Measurements from ENCODE around the gene ZNF684.
"Not testable (repeated sequence)": the region's sequence is repeated elsewhere in the genome, so short reads cannot be mapped to it uniquely, and the experiment has no call there.

Gene ZNF684

DNA sequence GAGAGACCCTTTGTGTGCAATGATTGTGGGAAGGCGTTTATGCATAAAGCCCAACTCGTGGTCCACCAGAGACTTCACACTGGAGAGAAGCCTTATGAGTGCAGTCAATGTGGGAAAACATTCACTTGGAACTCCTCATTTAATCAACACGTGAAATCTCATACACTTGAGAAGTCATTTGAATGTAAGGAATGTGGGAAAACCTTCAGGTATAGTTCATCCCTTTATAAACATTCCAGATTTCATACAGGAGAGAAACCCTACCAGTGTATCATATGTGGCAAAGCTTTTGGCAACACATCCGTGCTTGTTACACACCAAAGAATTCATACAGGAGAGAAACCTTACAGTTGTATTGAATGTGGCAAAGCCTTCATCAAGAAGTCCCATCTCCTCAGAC lies 15.5 kb downstream of the ZNF684 start:
- no peaks in the 10 kb centered on the region for H3K4me1 Mint-ChIP-seq (ENCODE audit: low read depth in 2 of 2)
- peaks cover 0 to 3% of the 10 kb centered on the region in 2 donors for H3K9me3 Mint-ChIP-seq
- no peak for ATAC-seq (replicated peaks)
- H3K27ac Mint-ChIP-seq = no peak overlapping the region
- peaks cover 23% of the 10 kb centered on the region for H3K36me3 Mint-ChIP-seq (ENCODE audit: insufficient read depth)
- DNase-seq = no peak
- H3K4me3 Mint-ChIP-seq = no peak overlapping the region
- no peaks in the 10 kb centered on the region for H3K27me3 Mint-ChIP-seq

DNA sequence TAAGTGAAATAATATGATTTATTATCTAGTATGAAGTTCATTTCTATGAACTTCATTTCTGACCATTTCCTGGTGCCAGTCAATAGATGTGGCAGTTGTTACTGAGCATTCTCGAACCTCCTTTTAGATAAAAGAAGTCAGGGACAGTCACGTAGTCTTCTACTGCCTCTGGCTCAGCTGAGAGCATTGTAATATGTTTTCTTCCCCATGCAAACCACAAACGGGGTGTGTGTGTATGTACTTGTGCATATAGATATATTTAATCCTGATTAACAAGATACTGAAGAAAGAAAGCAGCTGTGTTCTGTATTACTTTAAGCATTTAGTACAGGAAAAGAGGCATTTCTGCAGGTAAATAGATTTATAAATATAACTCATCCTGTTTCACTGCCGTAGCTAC lies 21.6 kb downstream of the ZNF684 start:
- Mint-ChIP-seq H3K27ac (no peak overlapping the region), H3K36me3 (ENCODE audit: insufficient read depth) (peaks cover 5% of the 10 kb centered on the region), H3K9me3 (no peaks in the 10 kb centered on the region), H3K27me3 (no peaks in the 10 kb centered on the region), H3K4me1 (ENCODE audit: low read depth in 2 of 2) (no peaks in the 10 kb centered on the region), H3K4me3 (no peak overlapping the region)
- DNase-seq (no peak), ATAC-seq (replicated peaks) (no peak)

DNA sequence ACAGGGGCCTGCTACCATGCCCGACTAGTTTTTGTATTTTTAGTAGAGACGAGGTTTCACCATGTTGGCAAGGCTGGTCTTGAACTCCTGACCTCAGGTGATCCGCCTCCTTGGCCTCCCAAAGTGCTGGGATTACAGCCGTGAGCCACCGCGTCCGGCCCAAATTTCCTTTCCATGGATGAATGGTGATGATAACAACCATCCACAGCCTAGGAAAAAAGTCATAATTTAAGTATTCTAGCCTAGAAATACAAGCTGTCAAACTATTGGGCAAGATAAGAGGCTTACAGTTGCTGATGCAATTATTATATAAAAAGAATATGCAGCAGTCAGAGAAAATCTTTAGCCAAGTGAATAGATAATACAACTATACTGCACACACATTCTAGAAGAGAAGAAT lies 23.4 kb downstream of the ZNF684 start:
- H3K4me3 Mint-ChIP-seq; H3K4me1 Mint-ChIP-seq (ENCODE audit: low read depth in 2 of 2): not testable (repeated sequence)

GRCh38 chr1:40556121-40556520 lies 24.7 kb downstream of the ZNF684 start:
- no peak overlapping the region for H3K4me3 Mint-ChIP-seq
- H3K27ac Mint-ChIP-seq = no peak overlapping the region
- H3K4me1 Mint-ChIP-seq (ENCODE audit: low read depth in 2 of 2) = no peaks in the 10 kb centered on the region

More for the DNA sequence above, 23.4 kb downstream of the ZNF684 start:
- not testable (repeated sequence) for H3K9me3 Mint-ChIP-seq; H3K36me3 Mint-ChIP-seq (ENCODE audit: insufficient read depth); ATAC-seq (replicated peaks); H3K27ac Mint-ChIP-seq; H3K27me3 Mint-ChIP-seq; DNase-seq

DNA sequence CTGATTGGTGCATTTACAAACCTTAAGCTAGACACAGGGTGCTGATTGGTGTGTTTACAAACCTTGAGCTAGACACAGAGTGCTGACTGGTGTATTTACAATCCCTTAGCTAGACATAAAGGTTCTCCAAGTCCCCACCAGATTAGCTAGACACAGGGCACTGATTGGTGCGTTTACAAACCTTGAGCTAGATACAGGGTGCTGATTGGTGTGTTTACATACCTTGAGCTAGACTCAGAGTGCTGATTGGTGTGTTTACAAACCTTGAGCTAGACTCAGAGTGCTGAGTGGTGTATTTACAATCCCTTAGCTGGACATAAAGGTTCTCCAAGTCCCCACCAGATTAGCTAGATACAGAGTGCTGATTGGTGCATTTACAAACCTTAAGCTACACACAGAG lies 26.8 kb downstream of the ZNF684 start:
- H3K4me3 Mint-ChIP-seq; DNase-seq; H3K9me3 Mint-ChIP-seq; H3K36me3 Mint-ChIP-seq (ENCODE audit: insufficient read depth); H3K4me1 Mint-ChIP-seq (ENCODE audit: low read depth in 2 of 2); ATAC-seq (replicated peaks); H3K27me3 Mint-ChIP-seq; H3K27ac Mint-ChIP-seq: not testable (repeated sequence)

More at GRCh38 chr1:40556121-40556520, 24.7 kb downstream of the ZNF684 start:
- no peaks in the 10 kb centered on the region for H3K27me3 Mint-ChIP-seq
- H3K9me3 Mint-ChIP-seq = no peaks in the 10 kb centered on the region
- ATAC-seq (replicated peaks) = no peak
- no peak for DNase-seq
- no peaks in the 10 kb centered on the region for H3K36me3 Mint-ChIP-seq (ENCODE audit: insufficient read depth)

- H3K27me3 Mint-ChIP-seq = peaks cover 16 to 30% of the 10 kb centered on the region in 2 donors
- H3K36me3 Mint-ChIP-seq (ENCODE audit: insufficient read depth) = no peaks in the 10 kb centered on the region
- no peak overlapping the region for H3K4me3 Mint-ChIP-seq
- ATAC-seq (replicated peaks) = no peak
- no peak overlapping the region for H3K27ac Mint-ChIP-seq
- no peaks in the 10 kb centered on the region for H3K9me3 Mint-ChIP-seq
- H3K4me1 Mint-ChIP-seq (ENCODE audit: low read depth in 2 of 2) = no peaks in the 10 kb centered on the region
- no peak for DNase-seq
Observed at GRCh38 chr1:40562185-40562584, 30.7 kb downstream of the ZNF684 start.

- no peaks in the 10 kb centered on the region for H3K4me1 Mint-ChIP-seq (ENCODE audit: low read depth in 2 of 2)
- H3K9me3 Mint-ChIP-seq = no peaks in the 10 kb centered on the region
- DNase-seq (no peak), ATAC-seq (replicated peaks) (no peak)
- H3K27ac Mint-ChIP-seq = no peak overlapping the region
- H3K4me3 Mint-ChIP-seq = no peak overlapping the region
- no peaks in the 10 kb centered on the region for H3K36me3 Mint-ChIP-seq (ENCODE audit: insufficient read depth)
- peaks cover 17 to 30% of the 10 kb centered on the region in 2 donors for H3K27me3 Mint-ChIP-seq
Observed at GRCh38 chr1:40563266-40563665, 31.8 kb downstream of the ZNF684 start.

DNA sequence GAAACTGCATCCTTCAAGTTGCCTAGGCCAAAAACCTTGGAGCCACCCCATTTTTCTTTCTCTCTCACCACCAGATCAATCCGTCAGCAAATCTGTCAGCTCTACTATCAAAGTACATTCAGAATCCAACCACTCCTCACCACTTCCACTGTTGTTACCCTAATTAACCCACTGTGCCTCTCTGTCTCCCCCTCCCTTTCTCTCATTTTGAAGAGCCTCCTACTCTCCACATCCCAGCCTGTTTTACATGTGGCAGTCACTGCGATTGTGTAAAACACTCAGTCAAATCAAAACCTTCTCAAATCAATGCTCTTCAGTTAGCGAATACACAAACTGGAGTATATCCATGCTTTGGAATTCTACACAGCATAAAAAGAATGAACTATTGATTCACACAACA lies 33.1 kb downstream of the ZNF684 start:
- Mint-ChIP-seq H3K9me3 (no peaks in the 10 kb centered on the region), H3K36me3 (ENCODE audit: insufficient read depth) (no peaks in the 10 kb centered on the region), H3K4me3 (no peak overlapping the region), H3K27ac (no peak overlapping the region), H3K27me3 (peaks cover 17 to 30% of the 10 kb centered on the region in 2 donors), H3K4me1 (ENCODE audit: low read depth in 2 of 2) (no peaks in the 10 kb centered on the region)
- ATAC-seq (replicated peaks) (no peak), DNase-seq (no peak)

GRCh38 chr1:40564913-40565312 lies 33.5 kb downstream of the ZNF684 start:
- no peaks in the 10 kb centered on the region for H3K9me3 Mint-ChIP-seq
- peaks cover 17 to 30% of the 10 kb centered on the region in 2 donors for H3K27me3 Mint-ChIP-seq
- no peaks in the 10 kb centered on the region for H3K4me1 Mint-ChIP-seq (ENCODE audit: low read depth in 2 of 2)
- DNase-seq (no peak), ATAC-seq (replicated peaks) (no peak)
- H3K4me3 Mint-ChIP-seq = no peak overlapping the region
- no peaks in the 10 kb centered on the region for H3K36me3 Mint-ChIP-seq (ENCODE audit: insufficient read depth)
- H3K27ac Mint-ChIP-seq = no peak overlapping the region

DNA sequence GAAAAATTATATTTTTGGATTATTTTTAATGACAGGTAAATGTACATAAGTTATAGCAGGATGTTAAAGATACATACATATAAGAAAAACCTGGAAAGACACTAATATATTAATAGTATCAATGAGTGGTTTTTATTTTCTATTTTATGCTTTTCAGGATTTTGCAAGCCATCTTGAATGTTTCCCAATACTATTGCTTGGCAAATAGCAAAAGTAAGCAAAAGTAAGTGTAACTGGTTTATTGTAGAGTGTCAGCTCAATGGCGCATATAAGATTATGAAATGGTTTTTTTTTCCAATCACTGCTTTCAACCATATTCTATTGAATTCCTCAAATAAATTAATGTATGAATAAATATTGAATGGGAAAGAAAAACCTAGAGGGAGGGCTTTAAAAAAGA lies 36.4 kb downstream of the ZNF684 start:
- no peak for DNase-seq
- no peak for ATAC-seq (replicated peaks)
- Mint-ChIP-seq H3K4me1 (ENCODE audit: low read depth in 2 of 2) (no peaks in the 10 kb centered on the region), H3K27me3 (peaks cover 19 to 35% of the 10 kb centered on the region in 2 donors), H3K4me3 (no peak overlapping the region), H3K27ac (no peak overlapping the region), H3K36me3 (ENCODE audit: insufficient read depth) (no peaks in the 10 kb centered on the region), H3K9me3 (no peaks in the 10 kb centered on the region)

- not testable (repeated sequence) for H3K9me3 Mint-ChIP-seq; DNase-seq; ATAC-seq (replicated peaks); H3K4me1 Mint-ChIP-seq (ENCODE audit: low read depth in 2 of 2); H3K4me3 Mint-ChIP-seq; H3K36me3 Mint-ChIP-seq (ENCODE audit: insufficient read depth); H3K27ac Mint-ChIP-seq
- peaks cover 11 to 44% of the 10 kb centered on the region in 2 donors for H3K27me3 Mint-ChIP-seq
Observed at GRCh38 chr1:40574805-40575204, 43.4 kb downstream of the ZNF684 start.

DNA sequence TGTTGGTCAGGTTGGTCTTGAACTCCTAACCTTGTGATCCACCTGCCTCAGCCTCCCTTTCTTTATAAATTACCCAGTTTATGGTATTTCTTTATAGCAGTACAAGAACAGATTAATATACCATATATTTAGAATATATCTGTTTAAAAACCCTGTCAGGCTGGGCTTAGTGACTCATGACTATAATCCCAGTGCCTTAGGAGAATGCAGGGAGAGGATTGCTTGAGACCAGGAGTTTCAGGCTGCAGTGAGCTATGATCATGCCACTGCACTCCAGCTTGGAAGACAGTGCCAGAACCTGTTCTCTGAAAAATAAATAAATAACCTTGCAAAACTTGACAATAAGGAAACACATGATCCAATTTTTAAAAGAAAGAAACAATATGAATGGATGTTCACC lies 43.9 kb downstream of the ZNF684 start:
- DNase-seq = no peak
- Mint-ChIP-seq H3K27me3 (peaks cover 15 to 49% of the 10 kb centered on the region in 2 donors), H3K36me3 (ENCODE audit: insufficient read depth) (no peaks in the 10 kb centered on the region), H3K27ac (no peak overlapping the region), H3K4me3 (no peak overlapping the region), H3K4me1 (ENCODE audit: low read depth in 2 of 2) (no peaks in the 10 kb centered on the region), H3K9me3 (no peaks in the 10 kb centered on the region)
- no peak for ATAC-seq (replicated peaks)

DNA sequence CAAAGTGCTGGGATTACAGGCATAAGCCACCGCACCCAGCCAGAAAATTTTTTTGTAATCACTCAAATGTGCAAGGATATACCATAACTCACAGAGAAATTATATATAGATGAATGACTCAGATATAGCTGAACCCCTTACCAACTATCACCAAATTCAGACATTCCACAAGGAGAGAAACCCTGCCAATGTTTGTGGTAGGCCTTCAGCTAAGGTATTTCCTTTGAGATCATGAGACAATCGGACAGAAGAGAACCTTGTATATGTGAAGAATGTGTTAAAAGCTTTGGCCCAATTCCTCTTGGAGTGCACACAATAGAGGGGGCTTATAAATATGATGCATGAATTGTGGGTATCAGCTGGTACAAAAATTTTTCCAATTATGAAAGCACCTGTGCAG lies 50.7 kb downstream of the ZNF684 start:
- Mint-ChIP-seq H3K4me1 (ENCODE audit: low read depth in 2 of 2) (no peaks in the 10 kb centered on the region), H3K4me3 (no peak overlapping the region), H3K27ac (no peak overlapping the region), H3K27me3 (peaks cover 6 to 28% of the 10 kb centered on the region in 2 donors), H3K9me3 (no peaks in the 10 kb centered on the region), H3K36me3 (ENCODE audit: insufficient read depth) (peaks cover 3% of the 10 kb centered on the region)
- ATAC-seq (replicated peaks) = no peak
- DNase-seq = no peak

- Mint-ChIP-seq H3K36me3 (ENCODE audit: insufficient read depth) (peaks cover 3% of the 10 kb centered on the region), H3K4me1 (ENCODE audit: low read depth in 2 of 2) (no peaks in the 10 kb centered on the region), H3K27me3 (peaks cover 14 to 22% of the 10 kb centered on the region in 2 donors), H3K4me3 (no peak overlapping the region), H3K27ac (no peak overlapping the region), H3K9me3 (no peaks in the 10 kb centered on the region)
- ATAC-seq (replicated peaks) = no peak
- DNase-seq = no peak
Observed at GRCh38 chr1:40583980-40584379, 52.5 kb downstream of the ZNF684 start.

- H3K4me1 Mint-ChIP-seq (ENCODE audit: low read depth in 2 of 2) = peaks cover 3 to 5% of the 10 kb centered on the region in 2 donors
- no peak for ATAC-seq (replicated peaks)
Observed at GRCh38 chr1:40588586-40588985, 57.1 kb downstream of the ZNF684 start.

More at GRCh38 chr1:40588586-40588985, 57.1 kb downstream of the ZNF684 start:
- H3K9me3 Mint-ChIP-seq = no peaks in the 10 kb centered on the region
- peaks cover 3% of the 10 kb centered on the region for H3K36me3 Mint-ChIP-seq (ENCODE audit: insufficient read depth)
- H3K4me3 Mint-ChIP-seq = no peak overlapping the region
- no peak for DNase-seq
- H3K27ac Mint-ChIP-seq = no peak overlapping the region
- peaks cover 6 to 13% of the 10 kb centered on the region in 2 donors for H3K27me3 Mint-ChIP-seq

All from effector memory CD8-positive, alpha-beta T cell (primary cell).